ENCODE measurements around the gene GNAT2.
A peak's percentile ranks its signal among the peaks of the same experiment; 100 is the strongest.

GNAT2 gene

GRCh38 chr1:109610609-109611307, 8.7 kb downstream of the GNAT2 start:
- DNase-seq (ENCODE audit: low read depth), result no peak

GRCh38 chr1:109609881-109610280, 9.5 kb downstream of the GNAT2 start:
- DNase-seq (ENCODE audit: low read depth), result no peak

GRCh38 chr1:109605381-109605780, 14.0 kb downstream of the GNAT2 start:
- no peak for DNase-seq (ENCODE audit: low read depth)

- DNase-seq (ENCODE audit: low read depth), result no peak
Measured at GRCh38 chr1:109603229-109603628, 16.2 kb downstream of the GNAT2 start.

- no peak for DNase-seq (ENCODE audit: low read depth)
Measured at GRCh38 chr1:109598655-109599054, 20.8 kb downstream of the GNAT2 start.

- DNase-seq (ENCODE audit: low read depth), result no peak
Measured at GRCh38 chr1:109598156-109598555, 21.3 kb downstream of the GNAT2 start.

GRCh38 chr1:109595531-109595930, 23.9 kb downstream of the GNAT2 start:
- DNase-seq (ENCODE audit: low read depth), result no peak

GRCh38 chr1:109592916-109593315, 26.5 kb downstream of the GNAT2 start:
- DNase-seq (ENCODE audit: low read depth), result no peak

GRCh38 chr1:109589679-109590078, 29.7 kb downstream of the GNAT2 start:
- no peak for DNase-seq (ENCODE audit: low read depth)

GRCh38 chr1:109589177-109589576, 30.2 kb downstream of the GNAT2 start:
- no peak for DNase-seq (ENCODE audit: low read depth)

GRCh38 chr1:109586055-109586454, 33.4 kb downstream of the GNAT2 start:
- DNase-seq (ENCODE audit: low read depth), result no peak

GRCh38 chr1:109584766-109585165, 34.6 kb downstream of the GNAT2 start:
- no peak for DNase-seq (ENCODE audit: low read depth)

- no peak for DNase-seq (ENCODE audit: low read depth)
Measured at GRCh38 chr1:109582021-109582420, 37.4 kb downstream of the GNAT2 start.

GRCh38 chr1:109579491-109579890, 39.9 kb downstream of the GNAT2 start:
- DNase-seq (ENCODE audit: low read depth), result peak; percentile 20

- no peak for DNase-seq (ENCODE audit: low read depth)
Measured at GRCh38 chr1:109578947-109579443, 40.4 kb downstream of the GNAT2 start.

GRCh38 chr1:109573785-109574184, 45.6 kb downstream of the GNAT2 start:
- no peak for DNase-seq (ENCODE audit: low read depth)

GRCh38 chr1:109570414-109570813, 49.0 kb downstream of the GNAT2 start:
- no peak for DNase-seq (ENCODE audit: low read depth)

GRCh38 chr1:109569323-109569722, 50.1 kb downstream of the GNAT2 start:
- DNase-seq (ENCODE audit: low read depth), result no peak

- DNase-seq (ENCODE audit: low read depth), result no peak
Measured at GRCh38 chr1:109567877-109568672, 51.3 kb downstream of the GNAT2 start.

GRCh38 chr1:109566982-109567381, 52.4 kb downstream of the GNAT2 start:
- DNase-seq (ENCODE audit: low read depth), result no peak

- DNase-seq (ENCODE audit: low read depth), result no peak
Measured at GRCh38 chr1:109565241-109565640, 54.2 kb downstream of the GNAT2 start.

- no peak for DNase-seq (ENCODE audit: low read depth)
Measured at GRCh38 chr1:109564194-109564878, 55.1 kb downstream of the GNAT2 start.

- DNase-seq (ENCODE audit: low read depth), result no peak
Measured at GRCh38 chr1:109559995-109560394, 59.4 kb downstream of the GNAT2 start.

Data from GM04504 (cell line).